ENCODE results near the gene RPLP1.

RPLP1 gene

DNA sequence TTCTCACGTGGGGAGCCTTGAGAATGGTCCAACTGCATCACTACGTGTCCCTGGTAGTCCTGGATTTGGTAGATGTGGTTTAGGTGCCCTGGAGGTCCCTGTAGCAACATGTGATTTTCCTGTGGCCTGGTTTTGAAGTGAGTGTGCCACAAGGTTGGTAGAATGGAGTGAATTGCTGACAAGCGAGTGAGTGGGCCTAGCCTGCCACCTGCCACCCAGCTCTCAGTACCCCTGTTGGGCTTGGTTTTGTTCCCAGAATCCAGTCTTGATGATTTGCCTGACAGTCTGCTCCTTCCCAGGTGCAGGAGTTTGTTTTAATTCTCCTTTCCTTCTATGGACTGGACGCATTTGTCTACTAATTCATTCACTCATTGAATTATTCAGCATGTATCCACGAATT is 19.4 kb downstream of the RPLP1 start:
- DNase-seq, result no peak

DNA sequence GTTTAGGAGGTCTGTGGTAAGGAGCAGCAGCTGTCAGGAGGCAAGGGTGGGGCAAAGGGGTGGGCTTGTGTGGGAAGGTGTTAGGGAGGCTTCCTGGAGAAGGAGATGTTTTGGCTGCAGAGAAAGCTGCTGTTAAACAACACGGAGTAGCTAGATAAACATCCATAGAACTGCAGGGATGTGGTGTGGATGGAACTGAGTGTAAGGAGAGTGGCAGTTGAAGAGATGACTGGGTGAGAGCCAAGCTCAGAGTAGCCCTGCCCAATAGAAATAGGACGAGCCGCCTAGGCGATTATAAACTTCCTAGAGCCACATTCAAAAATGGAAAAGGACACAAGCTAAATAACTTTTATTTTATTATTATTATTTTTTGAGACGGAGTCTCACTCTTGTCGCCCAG is 19.9 kb downstream of the RPLP1 start:
- no peak for DNase-seq

GRCh38 chr15:69474291-69474690 is 21.7 kb downstream of the RPLP1 start:
- DNase-seq, result no peak

GRCh38 chr15:69474846-69475455 is 22.3 kb downstream of the RPLP1 start:
- no peak for DNase-seq

DNA sequence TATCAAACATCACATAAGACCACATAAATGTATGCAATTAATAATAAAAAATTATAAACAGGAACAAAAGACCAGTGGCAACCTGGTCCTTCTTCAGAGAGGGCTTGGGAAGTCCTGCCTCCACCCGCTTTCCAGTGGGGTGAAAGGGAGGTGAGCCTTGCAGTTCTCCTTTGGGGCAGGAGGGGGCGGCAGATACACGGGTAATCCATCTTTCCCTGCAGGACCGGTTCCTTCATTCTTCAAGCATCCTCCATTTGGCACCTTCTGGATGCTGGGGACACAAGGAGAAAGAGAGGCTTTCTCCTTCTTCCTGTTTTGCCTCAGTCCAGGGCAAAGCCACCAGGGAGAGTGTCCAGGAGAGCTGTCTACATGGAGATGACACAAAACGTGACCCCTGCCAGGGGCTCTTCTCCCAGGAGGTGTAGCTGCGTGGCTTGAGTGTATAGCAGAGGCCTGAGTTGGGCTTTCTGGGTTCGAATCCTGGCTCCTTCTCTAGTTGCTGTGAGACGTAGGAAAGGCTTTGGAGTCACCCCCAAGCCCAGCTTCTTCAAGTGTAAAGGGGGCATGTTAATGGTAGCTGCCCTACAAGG is 23.2 kb downstream of the RPLP1 start:
- DNase-seq, result peak; percentile 39

DNA sequence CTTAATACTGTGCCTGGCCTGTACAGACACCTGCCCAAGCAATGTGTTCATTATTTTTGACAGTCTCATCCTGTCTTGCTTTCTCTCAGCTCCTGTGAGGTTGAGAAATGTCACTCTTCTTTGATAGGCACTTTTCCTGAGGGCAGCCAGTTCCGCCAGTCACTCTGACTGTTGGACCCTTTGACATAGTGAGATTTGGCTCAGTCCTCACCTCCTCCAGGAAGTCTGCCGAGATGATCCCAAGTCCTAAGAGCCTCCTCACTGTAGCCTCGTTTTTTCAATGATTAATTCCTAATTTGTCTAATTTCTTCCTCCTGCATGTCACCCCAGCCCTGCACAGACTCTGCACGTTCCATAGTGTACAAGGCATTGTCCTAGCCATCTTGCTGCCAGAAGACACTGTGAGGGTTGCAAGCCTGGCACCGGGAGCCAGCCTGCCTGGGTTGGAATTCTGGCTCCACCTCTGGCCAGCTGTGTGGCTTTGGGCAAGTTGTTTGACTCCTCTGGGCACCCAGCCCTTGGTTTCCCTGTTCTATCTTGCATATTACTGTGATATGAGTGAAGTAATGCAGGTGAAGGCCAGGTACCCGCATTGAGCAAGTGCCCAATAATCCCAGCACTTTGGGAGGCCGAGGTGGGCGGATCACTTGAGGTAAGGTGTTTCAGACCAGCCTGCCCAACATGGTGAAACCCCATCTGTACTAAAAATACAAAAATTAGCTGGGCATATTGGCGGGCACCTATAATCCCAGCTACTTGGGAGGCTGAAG is 24.3 kb downstream of the RPLP1 start:
- no peak for DNase-seq

DNA sequence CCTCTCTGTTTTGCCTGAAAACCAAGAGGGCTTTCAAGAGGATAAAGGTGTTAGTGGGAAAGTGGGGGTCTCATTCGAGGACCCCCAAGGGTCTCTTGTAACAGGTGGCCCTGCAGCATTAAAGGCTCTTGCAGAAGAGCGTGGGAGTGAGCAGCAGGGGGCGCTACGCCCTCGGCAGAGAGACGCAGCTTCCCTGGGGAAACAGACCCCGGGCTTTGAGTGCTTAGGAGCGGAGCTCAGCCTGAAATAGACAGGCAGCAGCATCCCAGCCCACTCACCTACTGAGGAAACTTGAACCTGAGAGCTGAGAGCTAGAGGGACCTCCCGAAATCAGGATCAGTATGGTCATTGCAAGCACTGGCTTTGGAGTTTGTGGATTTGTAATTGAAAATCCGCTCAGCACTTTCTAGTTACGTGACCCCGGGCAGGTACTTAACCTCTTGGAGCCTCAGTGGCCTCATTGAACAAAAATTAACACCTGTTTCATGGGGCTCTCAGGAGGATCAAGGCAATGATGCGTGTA is 25.7 kb downstream of the RPLP1 start:
- no peak for DNase-seq

GRCh38 chr15:69479081-69479480 is 26.5 kb downstream of the RPLP1 start:
- no peak for DNase-seq

DNA sequence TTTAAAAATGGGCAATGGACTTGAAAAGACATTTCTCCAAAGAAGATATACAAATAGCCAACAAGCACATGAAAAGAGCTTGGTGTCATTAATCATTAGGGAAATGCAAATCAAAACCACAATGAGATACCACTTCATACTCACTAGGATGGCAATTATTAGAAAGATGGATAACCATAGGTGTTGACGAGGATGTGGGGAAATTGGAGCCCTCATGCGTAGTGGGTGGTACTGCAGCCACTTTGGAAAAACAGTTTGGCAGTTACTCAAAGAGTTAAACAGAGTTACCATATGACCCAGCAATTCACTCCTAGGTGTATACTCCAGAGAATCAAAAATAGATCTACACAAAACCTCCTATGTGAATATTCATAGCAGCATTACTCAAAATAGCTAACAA is 27.4 kb downstream of the RPLP1 start:
- DNase-seq, result no peak

DNA sequence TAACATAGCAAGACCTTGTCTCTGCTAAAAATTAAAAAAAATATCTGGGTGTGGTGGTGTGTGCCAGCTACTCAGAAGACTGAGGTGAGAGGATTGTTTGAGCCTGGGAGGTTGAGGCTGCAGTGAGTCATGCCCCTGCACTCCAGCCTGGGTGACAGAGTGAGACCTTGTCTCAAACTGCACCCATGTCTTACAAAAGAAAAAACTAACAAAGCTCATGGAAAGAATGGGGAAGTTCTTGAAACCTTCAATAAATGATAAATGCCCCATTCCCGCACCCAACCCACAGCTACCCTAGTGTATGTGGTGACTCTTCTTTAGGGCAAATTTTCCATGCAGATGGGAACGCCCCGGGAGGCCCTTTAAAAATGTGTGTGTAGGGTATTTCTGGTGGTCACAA is 28.3 kb downstream of the RPLP1 start:
- no peak for DNase-seq

DNA sequence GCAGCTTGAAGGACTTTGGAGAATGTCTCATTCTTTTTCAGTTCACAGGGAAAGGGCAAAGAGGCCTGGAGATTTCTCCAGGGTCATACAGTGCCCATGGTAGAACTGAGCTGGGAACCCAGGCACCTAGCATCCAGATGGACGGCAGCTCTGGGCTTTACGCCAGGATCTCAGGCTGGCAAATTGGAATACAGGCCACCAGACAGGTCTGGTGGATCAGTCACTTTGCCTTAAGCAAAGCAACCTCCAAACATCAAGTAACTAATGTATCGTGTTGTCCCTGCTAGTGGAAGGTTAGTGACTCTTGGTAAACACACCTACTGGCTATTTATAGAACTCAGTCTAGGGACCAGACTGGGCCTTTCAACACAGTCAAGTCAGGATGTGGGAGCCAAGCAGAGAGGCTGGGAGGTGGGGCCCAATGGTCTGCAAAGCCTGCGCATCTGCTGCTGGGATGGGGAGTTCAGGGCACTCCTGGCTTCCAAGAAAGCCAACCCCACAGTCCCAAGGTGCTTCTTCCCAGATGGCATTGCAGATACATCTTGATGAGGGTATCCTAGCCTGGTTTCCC is 30.2 kb downstream of the RPLP1 start:
- DNase-seq, result no peak

GRCh38 chr15:69484837-69485236 is 32.2 kb downstream of the RPLP1 start:
- no peak for DNase-seq

- DNase-seq, result no peak
These were observed 34.0 kb downstream of the RPLP1 start for GRCh38 chr15:69486481-69487110.

GRCh38 chr15:69489073-69489571 is 36.5 kb downstream of the RPLP1 start:
- DNase-seq, result no peak

- DNase-seq, result no peak
These were observed 37.9 kb downstream of the RPLP1 start for GRCh38 chr15:69490356-69491037.

GRCh38 chr15:69491038-69491505 is 38.5 kb downstream of the RPLP1 start:
- DNase-seq, result no peak

GRCh38 chr15:69493406-69493805 is 40.8 kb downstream of the RPLP1 start:
- no peak for DNase-seq

- no peak for DNase-seq
These were observed 43.4 kb downstream of the RPLP1 start for GRCh38 chr15:69496001-69496400.

- DNase-seq, result no peak
These were observed 44.5 kb downstream of the RPLP1 start for GRCh38 chr15:69497076-69497475.

GRCh38 chr15:69497667-69498066 is 45.0 kb downstream of the RPLP1 start:
- DNase-seq, result no peak

GRCh38 chr15:69498282-69498681 is 45.7 kb downstream of the RPLP1 start:
- no peak for DNase-seq

DNA sequence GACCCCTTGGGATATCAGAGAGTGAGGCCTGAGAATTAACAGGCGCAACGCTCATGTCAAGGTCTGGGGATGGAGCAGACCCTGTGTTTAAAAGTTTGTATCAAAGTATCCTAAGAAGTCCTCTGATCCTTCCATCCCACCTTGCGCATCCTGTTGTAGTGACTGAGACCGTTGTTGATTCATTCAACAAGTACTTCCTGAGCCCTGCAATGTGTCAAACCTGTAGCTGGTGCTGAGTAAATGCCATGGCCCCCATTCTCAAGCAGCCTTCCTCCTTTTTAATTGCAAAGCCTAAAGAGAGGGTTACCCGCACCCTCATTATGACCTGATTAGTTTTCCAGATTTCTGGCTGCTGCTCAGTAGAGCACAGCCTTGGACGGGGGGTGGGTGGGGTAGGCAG is 46.4 kb downstream of the RPLP1 start:
- DNase-seq, result no peak

Measured in amniotic stem cell (primary cell).